ENCODE measurements around the gene LRRC34. TPM values are rescaled to one million over a fixed set of nuclear protein-coding genes. Genes with fewer than 3 reads are reported as not detected.

Gene LRRC34
- total and polyA plus RNA-seq, 2 of the 8 experiments (the other 6 are each of a cell fraction or from before 2014, with no cell fraction given): 3.3 to 4.1 TPM

GRCh38 chr3:169848741-169849140 is 36.0 kb upstream of the LRRC34 start:
- WGBS, 2 experiments (ENCODE audit: extremely low coverage in 1 of 2, insufficient coverage in 1 of 2, insufficient read length in 1 of 2, insufficient replicate concordance in 2 of 2, low coverage in 1 of 2, low lambda C conversion rate in 2 of 2, missing lambda C conversion rate in 1 of 2): 93% methylated on average over 3 of the region's 3 CpGs; no CpG with 5 or more reads in 1 of the 2 experiments
- Histone ChIP-seq H2BK15ac (ENCODE audit: low read length) (no peak overlapping the region), H2BK5ac (ENCODE audit: low read depth, low read length) (no peak overlapping the region), H3K23me2 (ENCODE audit: low read depth, low read length) (no peaks in the 10 kb centered on the region), H3K27ac (ENCODE audit: low read depth, low read length) (no peak overlapping the region), H3K27me3 (replicated peaks in 1 of 4; ENCODE audit: control insufficient read depth in 3 of 4, extremely low read depth in 1 of 4, insufficient read depth in 3 of 4, low read length in 3 of 4) (no peaks in the 10 kb centered on the region), H3K4ac (replicated peaks; ENCODE audit: insufficient read length, low read depth, low read length) (no peak overlapping the region), H3K56ac (replicated peaks; ENCODE audit: insufficient read length, low read depth, low read length) (no peak overlapping the region), H4K8ac (ENCODE audit: extremely low read depth, insufficient read depth, low read length) (no peak overlapping the region), H2BK12ac (ENCODE audit: low read depth, low read length) (no peak overlapping the region), H3K79me1 (ENCODE audit: low read depth, low read length) (no peaks in the 10 kb centered on the region), H3K14ac (ENCODE audit: insufficient read length) (no peak overlapping the region), H3K18ac (ENCODE audit: extremely low read depth, low read length) (no peak overlapping the region), H3K9ac (replicated peaks in 1 of 4; ENCODE audit: extremely low read depth in 1 of 4, low read depth in 3 of 4, low read length in 3 of 4) (no peak overlapping the region), H3K23ac (ENCODE audit: insufficient read length) (no peak overlapping the region), H3K9me3 (ENCODE audit: insufficient read depth in 2 of 2, low read depth in 1 of 2, low read length in 1 of 2) (no peaks in the 10 kb centered on the region), H4K20me1 (replicated peaks in 1 of 2; ENCODE audit: control insufficient read depth in 1 of 2, insufficient read depth in 2 of 2, low read length in 2 of 2) (no peaks in the 10 kb centered on the region), H3K4me3 (ENCODE audit: extremely low read depth in 1 of 4, insufficient read depth in 2 of 4, low read depth in 3 of 4, low read length in 4 of 4) (no peak overlapping the region), H3K4me2 (ENCODE audit: insufficient read depth in 1 of 2, low read depth in 2 of 2, low read length in 2 of 2) (no peak overlapping the region), H2BK120ac (replicated peaks; ENCODE audit: low read depth, low read length) (no peak overlapping the region), H2AK5ac (ENCODE audit: low read depth, low read length) (no peak overlapping the region), H2BK20ac (ENCODE audit: low read length) (no peak overlapping the region), H3K36me3 (ENCODE audit: control insufficient read depth in 2 of 4, insufficient read depth in 4 of 4, low read length in 3 of 4) (no peaks in the 10 kb centered on the region), H4K91ac (replicated peaks; ENCODE audit: insufficient read length, low read length) (no peak overlapping the region), H3K79me2 (ENCODE audit: control insufficient read depth in 1 of 2, insufficient read depth in 2 of 2, low read length in 2 of 2) (no peaks in the 10 kb centered on the region), H4K5ac (ENCODE audit: insufficient read length, low read depth, low read length) (no peak overlapping the region), H2AFZ (ENCODE audit: low read length) (no peak overlapping the region), H3K4me1 (replicated peaks in 1 of 4; ENCODE audit: control insufficient read depth in 3 of 4, insufficient read depth in 4 of 4, low read length in 3 of 4) (no peaks in the 10 kb centered on the region)
- FAIRE-seq (no peak), DNase-seq (ENCODE audit: low read depth in 1 of 2, low spot score in 2 of 2) (no peak)
- POLR2A ChIA-PET (ENCODE audit: partially characterized antibody): no interaction called here
- CTCF ChIA-PET (ENCODE audit: partially characterized antibody): no interaction called here
- no peak for TF ChIP-seq TAF7 (optimal IDR thresholded peaks at IDR 0.05; ENCODE audit: borderline replicate concordance, low read depth, low read length)
- no peak for TF ChIP-seq POU5F1 (IDR thresholded peaks at IDR 0.05; ENCODE audit: low read depth, low read length)
- TF ChIP-seq SP1 (IDR thresholded peaks at IDR 0.05; ENCODE audit: low read depth, low read length): no peak
- TF ChIP-seq EP300 (IDR thresholded peaks at IDR 0.05; ENCODE audit: borderline replicate concordance in 1 of 2, low read depth in 2 of 2, low read length in 2 of 2): no peak
- no peak for TF ChIP-seq CTCF (IDR thresholded peaks at IDR 0.05; ENCODE audit: control extremely low read depth in 1 of 3, insufficient read depth in 1 of 3, low read depth in 1 of 3, low read length in 3 of 3)
- no peak for TF ChIP-seq USF2 (IDR thresholded peaks at IDR 0.05; ENCODE audit: low read length)
- no peak for TF ChIP-seq CBX5 (IDR thresholded peaks at IDR 0.05; ENCODE audit: low read depth, low read length)
- no peak for TF ChIP-seq BACH1 (IDR thresholded peaks at IDR 0.05; ENCODE audit: low read length)
- TF ChIP-seq YY1 (IDR thresholded peaks at IDR 0.05; ENCODE audit: low read depth, low read length): no peak
- TF ChIP-seq TBP (IDR thresholded peaks at IDR 0.05; ENCODE audit: low read depth, low read length): no peak
- TF ChIP-seq RFX5 (IDR thresholded peaks at IDR 0.05; ENCODE audit: borderline replicate concordance, low read depth, low read length): no peak
- no peak for TF ChIP-seq CHD1 (IDR thresholded peaks at IDR 0.05; ENCODE audit: low read depth, low read length)

Data from H1 (cell line).